ENCODE measurements around the gene OTX1. TPM values are rescaled to one million over a fixed set of nuclear protein-coding genes. Genes with fewer than 3 reads are reported as not detected.

Gene OTX1
- total RNA-seq, 2 experiments from 2014 or later = not detected

DNA sequence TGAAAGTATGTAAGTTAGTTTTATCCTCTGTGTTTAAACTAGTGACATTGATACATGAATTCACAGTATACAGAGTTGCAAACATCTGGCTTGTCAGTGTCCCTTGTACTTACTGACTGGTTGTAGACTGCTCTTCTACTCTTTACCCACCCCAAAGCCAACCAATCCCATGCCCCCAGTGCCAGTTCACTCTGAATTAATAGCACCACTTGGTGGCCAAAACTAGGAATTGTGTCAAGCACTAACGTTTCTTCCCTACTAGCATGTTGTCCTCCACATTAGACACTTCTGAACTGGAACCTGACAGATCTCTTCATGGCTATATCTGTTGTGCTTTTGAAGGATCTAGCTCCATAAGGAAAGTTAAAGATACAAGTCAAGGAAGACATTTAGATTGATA, 27.2 kb upstream of the OTX1 start:
- ChIA-PET CTCF (interaction anchor here (1.7 to 1.8 kb wide), 2 partner anchors 11 to 13 kb away, joined by 4 to 5 read pairs; no protein-coding TSS in a partner anchor), POLR2A (no interaction called here)
- no peaks in the 10 kb centered on the region for H3K4me1 Mint-ChIP-seq (ENCODE audit: low read depth)
- peak; percentile 20 for ATAC-seq
- H3K9me3 Mint-ChIP-seq = no peaks in the 10 kb centered on the region
- no peaks in the 10 kb centered on the region for H3K27me3 Mint-ChIP-seq
- TF ChIP-seq, protein P1, sequence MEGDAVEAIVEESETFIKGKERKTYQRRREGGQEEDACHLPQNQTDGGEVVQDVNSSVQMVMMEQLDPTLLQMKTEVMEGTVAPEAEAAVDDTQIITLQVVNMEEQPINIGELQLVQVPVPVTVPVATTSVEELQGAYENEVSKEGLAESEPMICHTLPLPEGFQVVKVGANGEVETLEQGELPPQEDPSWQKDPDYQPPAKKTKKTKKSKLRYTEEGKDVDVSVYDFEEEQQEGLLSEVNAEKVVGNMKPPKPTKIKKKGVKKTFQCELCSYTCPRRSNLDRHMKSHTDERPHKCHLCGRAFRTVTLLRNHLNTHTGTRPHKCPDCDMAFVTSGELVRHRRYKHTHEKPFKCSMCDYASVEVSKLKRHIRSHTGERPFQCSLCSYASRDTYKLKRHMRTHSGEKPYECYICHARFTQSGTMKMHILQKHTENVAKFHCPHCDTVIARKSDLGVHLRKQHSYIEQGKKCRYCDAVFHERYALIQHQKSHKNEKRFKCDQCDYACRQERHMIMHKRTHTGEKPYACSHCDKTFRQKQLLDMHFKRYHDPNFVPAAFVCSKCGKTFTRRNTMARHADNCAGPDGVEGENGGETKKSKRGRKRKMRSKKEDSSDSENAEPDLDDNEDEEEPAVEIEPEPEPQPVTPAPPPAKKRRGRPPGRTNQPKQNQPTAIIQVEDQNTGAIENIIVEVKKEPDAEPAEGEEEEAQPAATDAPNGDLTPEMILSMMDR (IDR thresholded peaks at IDR 0.05) = no peak
- peaks cover 6% of the 10 kb centered on the region for H3K36me3 Mint-ChIP-seq (ENCODE audit: low read depth)
- no peak overlapping the region for H3K27ac Mint-ChIP-seq
- intact Hi-C loops (cut with micrococcal nuclease) = no loop called here
- H3K4me3 Mint-ChIP-seq = no peak overlapping the region
- DNase-seq = peak; percentile 6

DNA sequence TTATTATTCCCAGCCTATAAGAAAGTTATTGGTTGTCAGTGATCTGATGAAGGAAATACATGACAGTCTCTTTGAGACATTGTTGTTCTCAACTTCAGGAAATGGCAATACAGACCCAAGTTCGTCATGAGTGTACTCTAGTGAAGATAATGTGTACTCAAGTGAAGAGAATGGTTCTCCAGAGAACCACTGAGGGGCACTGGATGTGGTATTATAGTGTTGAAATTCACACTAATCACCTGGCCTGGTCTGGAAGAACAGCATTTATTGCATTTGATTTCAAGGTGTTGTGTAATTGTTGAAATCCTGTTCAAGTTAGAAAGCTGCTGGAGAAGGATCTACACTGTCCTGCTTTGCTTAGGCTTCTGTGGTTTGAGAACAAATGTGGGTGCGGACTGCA, 23.4 kb upstream of the OTX1 start:
- no peaks in the 10 kb centered on the region for H3K27me3 Mint-ChIP-seq
- H3K4me3 Mint-ChIP-seq = no peak overlapping the region
- ATAC-seq (no peak), DNase-seq (no peak)
- POLR2A ChIA-PET = interaction anchor here (0.7 kb wide), 1 partner anchor 19 kb away, joined by 3 read pairs; no protein-coding TSS in a partner anchor
- H3K36me3 Mint-ChIP-seq (ENCODE audit: low read depth) = peaks cover 6% of the 10 kb centered on the region
- no peaks in the 10 kb centered on the region for H3K9me3 Mint-ChIP-seq
- intact Hi-C loops (cut with micrococcal nuclease) = no loop called here
- TF ChIP-seq, protein P1 (IDR thresholded peaks at IDR 0.05) = no peak
- CTCF ChIA-PET = no interaction called here
- H3K27ac Mint-ChIP-seq = no peak overlapping the region
- no peaks in the 10 kb centered on the region for H3K4me1 Mint-ChIP-seq (ENCODE audit: low read depth)

DNA sequence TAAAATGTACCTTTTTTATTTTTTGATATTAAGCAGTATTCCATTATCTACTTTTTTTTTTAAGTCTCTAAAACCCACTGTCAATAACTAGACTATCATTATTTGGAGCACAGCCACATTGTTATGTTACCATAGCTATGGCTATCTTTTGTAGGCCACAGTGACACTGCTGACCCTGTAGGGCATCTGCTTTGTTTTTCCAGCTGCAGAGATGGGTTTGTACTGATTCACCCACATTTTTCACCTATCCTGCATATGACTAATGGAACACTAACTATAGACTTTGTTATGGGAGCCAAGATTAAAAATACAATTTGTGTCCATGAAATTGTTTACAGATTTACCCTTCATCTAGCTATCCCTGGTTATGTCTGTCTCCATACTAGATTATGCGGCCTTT, 21.6 kb upstream of the OTX1 start:
- Mint-ChIP-seq H3K4me1 (ENCODE audit: low read depth) (no peaks in the 10 kb centered on the region), H3K27ac (no peak overlapping the region), H3K4me3 (no peak overlapping the region), H3K9me3 (no peaks in the 10 kb centered on the region), H3K27me3 (no peaks in the 10 kb centered on the region), H3K36me3 (ENCODE audit: low read depth) (no peaks in the 10 kb centered on the region)
- ChIA-PET POLR2A (no interaction called here), CTCF (no interaction called here)
- intact Hi-C loops (cut with micrococcal nuclease) = no loop called here
- DNase-seq = no peak
- ATAC-seq = no peak
- TF ChIP-seq, protein P1 (IDR thresholded peaks at IDR 0.05) = no peak

DNA sequence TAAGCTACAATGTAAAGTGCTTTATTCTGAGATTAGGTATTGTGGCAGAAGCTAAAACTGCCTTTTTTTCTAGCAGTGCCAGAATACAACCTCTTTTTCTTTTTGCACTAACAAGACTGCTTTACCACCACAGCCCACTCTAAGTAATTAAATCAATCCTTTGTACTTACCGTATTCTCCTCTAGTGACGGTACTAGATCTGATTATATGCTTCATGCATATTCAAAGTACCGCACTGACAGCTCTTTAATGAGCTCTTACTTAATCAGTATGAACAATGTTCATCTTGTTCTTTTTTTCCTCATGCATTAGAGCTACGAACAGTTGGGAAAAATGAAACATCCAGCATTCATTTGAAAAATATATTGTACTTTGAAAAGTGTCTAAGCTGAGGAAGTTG, 16.1 kb upstream of the OTX1 start:
- ATAC-seq (no peak), DNase-seq (no peak)
- TF ChIP-seq, protein P1 (IDR thresholded peaks at IDR 0.05) = no peak
- Mint-ChIP-seq H3K4me3 (no peak overlapping the region), H3K27ac (no peak overlapping the region), H3K36me3 (ENCODE audit: low read depth) (no peaks in the 10 kb centered on the region), H3K4me1 (ENCODE audit: low read depth) (no peaks in the 10 kb centered on the region), H3K27me3 (peaks cover 1% of the 10 kb centered on the region), H3K9me3 (no peaks in the 10 kb centered on the region)
- ChIA-PET CTCF (interaction anchor here (1.0 to 1.3 kb wide), 2 partner anchors 11 to 577 kb away, joined by 4 to 5 read pairs; no protein-coding TSS in a partner anchor), POLR2A (no interaction called here)
- intact Hi-C loops (cut with micrococcal nuclease) = no loop called here

DNA sequence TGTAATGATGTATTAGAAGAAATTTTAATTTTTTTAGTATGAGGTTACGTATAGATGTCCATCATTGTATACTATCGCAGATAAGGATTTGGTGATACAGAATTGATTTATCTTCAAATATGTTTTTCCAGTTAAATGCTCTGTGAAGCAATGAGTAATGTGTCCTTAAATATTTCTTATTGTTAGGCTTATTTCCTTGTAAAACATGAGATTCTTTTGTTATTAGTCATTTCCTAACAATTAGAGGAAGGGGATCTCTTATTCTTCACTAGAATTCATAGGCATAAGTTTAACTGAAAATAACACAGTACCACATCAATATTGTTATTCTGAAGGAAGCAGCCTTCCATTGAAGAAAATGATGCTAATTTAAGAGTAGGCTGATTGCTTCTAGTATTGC, 15.5 kb upstream of the OTX1 start:
- Mint-ChIP-seq H3K4me1 (ENCODE audit: low read depth) (no peaks in the 10 kb centered on the region), H3K27ac (no peak overlapping the region), H3K27me3 (peaks cover 1% of the 10 kb centered on the region), H3K36me3 (ENCODE audit: low read depth) (no peaks in the 10 kb centered on the region), H3K9me3 (no peaks in the 10 kb centered on the region), H3K4me3 (no peak overlapping the region)
- POLR2A ChIA-PET = no interaction called here
- CTCF ChIA-PET = interaction anchor here (1.0 to 1.3 kb wide), 2 partner anchors 12 to 578 kb away, joined by 4 to 5 read pairs; no protein-coding TSS in a partner anchor
- DNase-seq = no peak
- TF ChIP-seq, protein P1 (IDR thresholded peaks at IDR 0.05) = no peak
- intact Hi-C loops (cut with micrococcal nuclease) = no loop called here
- ATAC-seq = no peak

All from activated CD8-positive, alpha-beta T cell treated with anti-CD3 and anti-CD28 coated beads for 36 hours (primary cell).